Activated naive CD4-positive, alpha-beta T cell treated with anti-CD3 and anti-CD28 coated beads for 36 hours (primary cell): ENCODE measurements around the gene SLMAP. TPM values are rescaled to one million over a fixed set of nuclear protein-coding genes. Genes with fewer than 3 reads are reported as not detected.
"Not testable (repeated sequence)": the region's sequence is repeated elsewhere in the genome, so short reads cannot be mapped to it uniquely, and the experiment has no call there.

Experiments
- CTCF ChIA-PET: fragments of 350-600 bp; sonication (Branson Sonifier 250); formaldehyde crosslinking; loops from one replicate; lab custom pipeline; 2021; ENCODE audit warnings: antibody characterized with exemption; lab: Charles Lee
- DNase-seq: peaks from one replicate; pipeline ENCODE4 v3.0.0-alpha.2; 2020
- H3K27ac Mint-ChIP-seq: one replicate; pipeline ENCODE4 v1.8.0; 2021; ENCODE audit warnings: mild to moderate bottlenecking, mixed read lengths
- H3K27me3 Mint-ChIP-seq: one replicate; pipeline ENCODE4 v1.8.0; 2021; ENCODE audit warnings: low read depth, mixed read lengths
- H3K36me3 Mint-ChIP-seq: one replicate; pipeline ENCODE4 v1.8.0; 2021; ENCODE audit warnings: low read depth, mixed read lengths
- H3K4me1 Mint-ChIP-seq: one replicate; pipeline ENCODE4 v1.8.0; 2021; ENCODE audit warnings: low read depth, mixed read lengths
- H3K4me3 Mint-ChIP-seq: one replicate; pipeline ENCODE4 v1.8.0; 2021; ENCODE audit warnings: mild to moderate bottlenecking, moderate library complexity, mixed read lengths
- H3K9me3 Mint-ChIP-seq: one replicate; pipeline ENCODE4 v1.8.0; 2021; ENCODE audit warnings: mixed read lengths
- intact Hi-C: fragments of 100-400 bp; cut with micrococcal nuclease; formaldehyde crosslinking; loops from one replicate; pipeline ENCODE4 v1.15.1; 2023
- total RNA-seq, 2 experiments: library from RNA; stranded (reverse); gene quantifications; one replicate each; pipeline ENCODE4 v1.2.3, GENCODE V29; 2021

The SLMAP gene
- total RNA-seq, 2 experiments from 2014 or later, result 35.1 TPM

GRCh38 chr3:57848177-57848738 is 92.1 kb downstream of the SLMAP start:
- no peak overlapping the region for H3K27ac Mint-ChIP-seq
- DNase-seq, result no peak
- intact Hi-C loops, result no loop called here
- no peak overlapping the region for H3K4me3 Mint-ChIP-seq
- no peaks in the 10 kb centered on the region for H3K9me3 Mint-ChIP-seq
- peaks cover 6% of the 10 kb centered on the region for H3K36me3 Mint-ChIP-seq
- CTCF ChIA-PET, result interaction anchor here (0.8 kb wide), 1 partner anchor 8 kb away, joined by 3 read pairs; no protein-coding TSS in a partner anchor
- no peaks in the 10 kb centered on the region for H3K27me3 Mint-ChIP-seq
- no peaks in the 10 kb centered on the region for H3K4me1 Mint-ChIP-seq

- CTCF ChIA-PET, result no interaction called here
- H3K4me3 Mint-ChIP-seq, result no peak overlapping the region
These were observed 95.2 kb downstream of the SLMAP start for GRCh38 chr3:57851304-57851703.

GRCh38 chr3:57852896-57853295 is 96.8 kb downstream of the SLMAP start:
- no peaks in the 10 kb centered on the region for H3K27me3 Mint-ChIP-seq
- intact Hi-C loops, result loop anchor here (1.0 to 10.0 kb wide), 4 partner anchors 206 to 748 kb away; no protein-coding TSS in a partner anchor
- no peaks in the 10 kb centered on the region for H3K4me1 Mint-ChIP-seq
- CTCF ChIA-PET, result interaction anchor here (0.7 to 2.4 kb wide), 7 partner anchors 14 to 455 kb away, joined by 3 to 10 read pairs (median 3); partner anchors contain the start of gene PDE12
- no peak overlapping the region for H3K4me3 Mint-ChIP-seq
- H3K27ac Mint-ChIP-seq, result no peak overlapping the region
- no peaks in the 10 kb centered on the region for H3K9me3 Mint-ChIP-seq
- peaks cover 4% of the 10 kb centered on the region for H3K36me3 Mint-ChIP-seq
- no peak for DNase-seq

More at GRCh38 chr3:57851304-57851703, 95.2 kb downstream of the SLMAP start:
- intact Hi-C loops, result loop anchor here (10.0 kb wide), 2 partner anchors 677 to 747 kb away; no protein-coding TSS in a partner anchor
- no peaks in the 10 kb centered on the region for H3K27me3 Mint-ChIP-seq
- peaks cover 4% of the 10 kb centered on the region for H3K36me3 Mint-ChIP-seq
- no peaks in the 10 kb centered on the region for H3K4me1 Mint-ChIP-seq
- DNase-seq, result no peak
- H3K27ac Mint-ChIP-seq, result no peak overlapping the region
- no peaks in the 10 kb centered on the region for H3K9me3 Mint-ChIP-seq

- H3K9me3 Mint-ChIP-seq, result no peaks in the 10 kb centered on the region
- intact Hi-C loops, result loop anchor here (10.0 kb wide), 2 partner anchors 680 to 750 kb away; no protein-coding TSS in a partner anchor
These were observed 99.2 kb downstream of the SLMAP start for GRCh38 chr3:57855281-57855680.

GRCh38 chr3:57855943-57856342 is 99.8 kb downstream of the SLMAP start:
- CTCF ChIA-PET, result interaction anchor here (0.6 to 1.7 kb wide), 13 partner anchors 8 to 463 kb away, joined by 3 to 10 read pairs (median 3); partner anchors contain the start of gene PDE12
- no peak overlapping the region for H3K4me3 Mint-ChIP-seq

More at GRCh38 chr3:57855281-57855680, 99.2 kb downstream of the SLMAP start:
- no peaks in the 10 kb centered on the region for H3K4me1 Mint-ChIP-seq
- no peak overlapping the region for H3K27ac Mint-ChIP-seq
- H3K27me3 Mint-ChIP-seq, result no peaks in the 10 kb centered on the region
- DNase-seq, result no peak
- CTCF ChIA-PET, result interaction anchor here (0.6 to 1.4 kb wide), 3 partner anchors 25 to 463 kb away, joined by 3 to 6 read pairs (median 3); partner anchors contain the start of gene PDE12
- peaks cover 6% of the 10 kb centered on the region for H3K36me3 Mint-ChIP-seq
- H3K4me3 Mint-ChIP-seq, result no peak overlapping the region

GRCh38 chr3:57856675-57857074 is 100.6 kb downstream of the SLMAP start:
- no peaks in the 10 kb centered on the region for H3K4me1 Mint-ChIP-seq
- DNase-seq, result no peak
- CTCF ChIA-PET, result interaction anchor here (0.5 to 1.7 kb wide), 8 partner anchors 9 to 459 kb away, joined by 3 to 10 read pairs (median 3); partner anchors contain the start of gene PDE12
- intact Hi-C loops, result loop anchor here (10.0 kb wide), 2 partner anchors 682 to 752 kb away; no protein-coding TSS in a partner anchor
- H3K27me3 Mint-ChIP-seq, result no peaks in the 10 kb centered on the region
- peaks cover 6% of the 10 kb centered on the region for H3K36me3 Mint-ChIP-seq
- H3K27ac Mint-ChIP-seq, result no peak overlapping the region
- no peak overlapping the region for H3K4me3 Mint-ChIP-seq
- no peaks in the 10 kb centered on the region for H3K9me3 Mint-ChIP-seq

More at GRCh38 chr3:57855943-57856342, 99.8 kb downstream of the SLMAP start:
- Mint-ChIP-seq H3K9me3 (no peaks in the 10 kb centered on the region), H3K4me1 (no peaks in the 10 kb centered on the region), H3K27ac (no peak overlapping the region), H3K36me3 (peaks cover 8% of the 10 kb centered on the region), H3K27me3 (no peaks in the 10 kb centered on the region)
- no peak for DNase-seq
- intact Hi-C loops, result loop anchor here (10.0 kb wide), 2 partner anchors 681 to 751 kb away; no protein-coding TSS in a partner anchor

- H3K27ac Mint-ChIP-seq, result no peak overlapping the region
These were observed 106.8 kb downstream of the SLMAP start for GRCh38 chr3:57862894-57863293.

GRCh38 chr3:57863380-57863779 is 107.3 kb downstream of the SLMAP start:
- H3K4me3 Mint-ChIP-seq, result no peak overlapping the region
- peaks cover 13% of the 10 kb centered on the region for H3K36me3 Mint-ChIP-seq
- H3K4me1 Mint-ChIP-seq, result no peaks in the 10 kb centered on the region
- intact Hi-C loops, result loop anchor here (5.0 kb wide), 1 partner anchor 309 kb away; no protein-coding TSS in a partner anchor
- H3K9me3 Mint-ChIP-seq, result no peaks in the 10 kb centered on the region
- CTCF ChIA-PET, result no interaction called here
- H3K27ac Mint-ChIP-seq, result no peak overlapping the region
- no peak for DNase-seq
- no peaks in the 10 kb centered on the region for H3K27me3 Mint-ChIP-seq

More at GRCh38 chr3:57862894-57863293, 106.8 kb downstream of the SLMAP start:
- Mint-ChIP-seq H3K4me1 (no peaks in the 10 kb centered on the region), H3K27me3 (no peaks in the 10 kb centered on the region), H3K36me3 (peaks cover 15% of the 10 kb centered on the region), H3K4me3 (no peak overlapping the region), H3K9me3 (no peaks in the 10 kb centered on the region)
- DNase-seq, result no peak
- CTCF ChIA-PET, result no interaction called here
- intact Hi-C loops, result loop anchor here (5.0 kb wide), 1 partner anchor 309 kb away; no protein-coding TSS in a partner anchor

GRCh38 chr3:57864853-57865252 is 108.7 kb downstream of the SLMAP start:
- intact Hi-C loops, result loop anchor here (5.0 kb wide), 1 partner anchor 307 kb away; no protein-coding TSS in a partner anchor
- CTCF ChIA-PET, result no interaction called here
- H3K27ac Mint-ChIP-seq, result no peak overlapping the region

GRCh38 chr3:57869110-57869509 is 113.0 kb downstream of the SLMAP start:
- CTCF ChIA-PET, result not testable (repeated sequence)

More at GRCh38 chr3:57864853-57865252, 108.7 kb downstream of the SLMAP start:
- no peaks in the 10 kb centered on the region for H3K27me3 Mint-ChIP-seq
- no peaks in the 10 kb centered on the region for H3K4me1 Mint-ChIP-seq
- DNase-seq, result no peak
- H3K4me3 Mint-ChIP-seq, result no peak overlapping the region
- H3K36me3 Mint-ChIP-seq, result peaks cover 16% of the 10 kb centered on the region
- H3K9me3 Mint-ChIP-seq, result no peaks in the 10 kb centered on the region

GRCh38 chr3:57872606-57873005 is 116.5 kb downstream of the SLMAP start:
- no peaks in the 10 kb centered on the region for H3K9me3 Mint-ChIP-seq
- DNase-seq, result no peak
- H3K4me1 Mint-ChIP-seq, result no peaks in the 10 kb centered on the region
- CTCF ChIA-PET, result no interaction called here
- H3K4me3 Mint-ChIP-seq, result no peak overlapping the region
- H3K36me3 Mint-ChIP-seq, result peaks cover 13% of the 10 kb centered on the region
- no peaks in the 10 kb centered on the region for H3K27me3 Mint-ChIP-seq
- H3K27ac Mint-ChIP-seq, result no peak overlapping the region
- intact Hi-C loops, result no loop called here

More at GRCh38 chr3:57869110-57869509, 113.0 kb downstream of the SLMAP start:
- H3K27ac Mint-ChIP-seq, H3K27me3 Mint-ChIP-seq, H3K4me1 Mint-ChIP-seq, DNase-seq, H3K9me3 Mint-ChIP-seq, intact Hi-C loops, H3K4me3 Mint-ChIP-seq: not testable (repeated sequence)
- peaks cover 20% of the 10 kb centered on the region for H3K36me3 Mint-ChIP-seq

GRCh38 chr3:57876632-57877031 is 120.5 kb downstream of the SLMAP start:
- CTCF ChIA-PET, result no interaction called here
- H3K27ac Mint-ChIP-seq, result no peak overlapping the region
- peaks cover 7% of the 10 kb centered on the region for H3K36me3 Mint-ChIP-seq
- no peaks in the 10 kb centered on the region for H3K4me1 Mint-ChIP-seq
- H3K9me3 Mint-ChIP-seq, result no peaks in the 10 kb centered on the region
- intact Hi-C loops, result no loop called here
- H3K4me3 Mint-ChIP-seq, result no peak overlapping the region
- no peak for DNase-seq
- H3K27me3 Mint-ChIP-seq, result no peaks in the 10 kb centered on the region
